Adrenal gland (tissue), 5 donors: ENCODE results near the gene SCYL3.

Source experiments
- CTCF ChIP-seq, 6 experiments: fragments of 450-650 bp in 4 of 6; fragments of 200-600 bp in 2 of 6; sonication (generic) in 1 of 6; IDR thresholded peaks; 1 replicate in 5 of 6; 2 replicates in 1 of 6; pipeline versions ENCODE4 v1.5.1 to v1.8.0; 2016 to 2021; ENCODE audit warnings: antibody characterized with exemption in 6 of 6, mild to moderate bottlenecking in 2 of 6, moderate library complexity in 1 of 6
- POLR2A ChIP-seq, 2 donors: fragments of 450-650 bp; IDR thresholded peaks; one replicate each; pipeline ENCODE4 v1.6.1; 2017; ENCODE audit warnings: antibody characterized with exemption in 2 of 2, mild to moderate bottlenecking in 2 of 2, moderate library complexity in 1 of 2
- donor health status: DM: no; HTN: no; CAD: no.

- peak in 1 of 6 experiments; percentile 10 for TF ChIP-seq CTCF (IDR thresholded peaks at IDR 0.05)
- peak; percentile 54 to 82 for TF ChIP-seq POLR2A (IDR thresholded peaks at IDR 0.05)
Measured at GRCh38 chr1:169893645-169894423, at the start of gene SCYL3.
